NCI-H2029 treated with DMSO at 0.1 percent for 48 hours (cell line): ENCODE data around the gene GAMT.

Source experiments
- DNase-seq: peaks from one replicate; lab custom pipeline; 2025; lab: John Stamatoyannopoulos, UW

Gene GAMT

DNA sequence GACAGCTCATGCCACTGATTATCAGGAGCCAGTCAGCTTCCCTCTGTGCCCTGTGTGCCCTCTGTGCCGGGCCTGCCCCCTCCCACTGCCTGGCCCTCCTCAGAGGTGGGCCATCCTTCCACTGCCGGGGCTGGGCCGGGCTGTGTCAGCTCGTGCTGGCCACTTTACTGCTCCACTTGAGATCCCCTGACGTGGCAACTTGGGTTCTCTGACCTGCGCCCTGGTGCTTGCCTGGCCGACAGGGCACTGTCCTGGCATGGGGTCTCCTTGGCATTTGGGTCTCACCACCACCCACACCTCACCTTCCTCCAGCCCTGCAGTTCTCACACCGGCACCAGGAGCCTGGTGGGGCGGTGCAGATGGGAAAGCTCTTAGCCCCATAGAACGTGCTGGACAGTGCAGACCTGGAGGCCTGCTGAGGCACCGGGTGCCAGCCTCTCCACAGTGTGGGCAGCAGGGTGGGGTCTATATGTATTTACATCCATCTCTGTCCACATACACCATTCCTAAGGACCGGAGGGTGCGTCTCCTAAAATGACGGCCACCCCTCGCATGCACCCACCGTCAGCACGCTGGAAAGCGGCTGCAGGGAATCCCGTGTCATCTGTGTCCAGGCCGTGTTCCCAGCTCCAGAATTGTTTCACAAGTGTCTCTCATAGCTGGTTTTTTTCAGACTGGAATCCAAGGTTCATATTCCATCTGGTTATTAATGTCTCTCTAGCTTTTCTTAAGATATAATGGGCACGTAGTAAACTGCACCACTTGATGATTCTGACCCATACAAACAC, 17.8 kb upstream of the GAMT start:
- no peak for DNase-seq

DNA sequence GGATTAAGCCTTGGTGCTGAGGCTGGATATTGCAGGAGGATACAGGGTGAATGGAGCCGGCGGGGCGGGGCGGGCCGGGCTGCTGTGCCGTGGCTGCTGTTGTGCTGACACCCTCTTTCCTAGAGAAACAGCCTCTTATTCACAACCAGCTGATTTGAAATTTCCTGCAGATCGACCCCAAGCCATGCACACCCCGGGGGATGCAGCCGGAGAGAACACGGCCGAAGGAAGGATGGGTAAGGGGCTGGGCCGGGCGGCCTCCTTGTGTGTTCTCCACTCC, 17.1 kb upstream of the GAMT start:
- DNase-seq, result no peak

DNA sequence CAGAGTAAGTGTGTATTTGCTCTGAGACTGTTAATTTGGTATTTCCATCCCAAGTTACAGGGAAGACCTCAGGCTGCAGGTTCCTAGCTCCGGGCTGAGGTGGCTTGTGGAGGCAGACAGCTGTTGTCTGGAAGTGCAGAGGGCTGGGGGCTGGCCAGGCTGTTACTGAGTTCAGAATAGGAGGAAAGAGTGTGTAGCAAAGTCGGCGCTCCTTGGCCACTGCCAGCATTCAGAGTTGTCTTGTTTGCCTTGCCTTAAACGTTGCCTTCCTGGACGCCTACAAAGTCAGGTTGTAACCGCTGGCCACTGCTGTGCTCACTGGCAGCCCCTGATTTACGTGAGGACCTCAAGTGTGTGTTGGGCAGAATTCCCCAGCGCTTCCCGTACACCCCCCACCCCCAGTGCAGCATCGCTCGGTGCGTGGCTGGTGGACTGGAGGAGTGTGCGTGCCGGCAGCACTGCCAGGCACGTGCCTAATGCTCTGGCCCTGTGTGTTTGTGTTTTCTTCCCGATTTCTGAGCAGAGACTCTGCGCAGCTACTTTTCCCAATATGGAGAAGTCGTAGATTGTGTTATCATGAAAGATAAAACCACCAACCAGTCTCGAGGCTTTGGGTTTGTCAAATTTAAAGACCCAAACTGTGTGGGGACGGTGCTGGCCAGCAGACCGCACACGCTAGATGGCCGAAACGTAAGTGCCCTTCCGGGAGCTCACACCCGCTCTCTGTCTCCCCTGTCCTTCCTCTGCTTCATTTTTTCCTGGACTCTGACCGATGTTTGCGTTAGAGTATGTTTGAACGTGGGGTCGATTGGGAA, 16.5 kb upstream of the GAMT start:
- DNase-seq, result no peak

DNA sequence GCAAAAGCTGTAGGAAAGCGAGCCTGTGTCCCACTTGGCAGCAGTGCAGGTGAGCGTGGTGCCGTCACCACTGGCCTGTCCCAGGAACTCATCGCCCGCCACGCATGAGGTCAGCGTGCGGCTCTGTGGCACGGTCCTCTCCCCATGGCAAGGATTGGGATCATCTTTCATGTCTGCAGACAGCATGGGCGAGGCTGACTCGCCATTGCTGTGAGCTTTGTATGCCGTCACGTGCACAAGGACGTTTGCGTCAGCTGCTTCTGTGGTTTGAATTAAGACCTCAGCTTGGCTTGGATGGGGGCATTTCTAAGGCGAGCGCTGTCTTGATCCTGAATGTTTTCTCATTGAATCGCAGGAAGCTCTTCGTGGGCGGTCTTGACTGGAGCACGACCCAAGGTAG, 15.8 kb upstream of the GAMT start:
- DNase-seq, result no peak

DNA sequence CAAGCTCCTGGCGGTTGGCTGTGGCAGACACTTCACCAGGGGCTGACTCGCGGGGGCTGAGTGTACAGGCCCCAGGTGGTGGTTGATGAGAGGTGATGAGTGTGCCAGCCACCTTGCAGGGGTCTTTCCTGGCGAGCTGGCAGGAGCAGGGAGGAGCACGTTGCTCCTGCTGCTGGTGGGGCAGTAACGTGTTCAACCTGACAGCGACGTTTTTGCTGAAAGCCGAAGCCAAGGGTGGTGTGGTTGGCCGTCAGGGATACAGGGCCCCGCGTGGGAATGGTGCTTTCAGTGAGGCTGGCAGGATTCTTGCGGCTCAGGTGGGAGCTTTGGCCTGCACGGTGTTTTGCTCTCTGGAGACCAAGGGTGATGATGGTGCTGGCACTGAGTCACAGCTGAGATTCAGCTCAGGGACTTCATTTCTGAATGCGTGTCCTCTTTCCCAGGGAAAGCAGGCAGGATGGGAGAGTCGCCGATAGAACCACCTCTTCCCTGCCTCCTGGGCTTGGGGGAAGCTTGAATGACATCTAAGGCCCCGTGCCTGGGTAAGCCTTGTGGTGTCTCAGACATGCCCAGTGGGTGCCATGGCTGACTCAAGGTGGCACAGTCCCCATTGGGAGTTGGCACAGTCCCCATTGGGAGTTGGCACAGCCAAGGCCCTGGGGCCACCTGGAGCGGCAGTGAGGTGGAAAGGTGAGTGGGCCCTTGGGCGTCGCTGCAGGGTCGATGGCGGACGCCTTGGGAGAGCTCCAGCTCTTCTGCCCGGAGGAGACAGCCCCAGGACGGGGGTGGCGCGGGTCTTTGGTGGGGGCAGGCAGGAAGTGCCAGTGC, 14.9 kb upstream of the GAMT start:
- DNase-seq, result no peak

DNA sequence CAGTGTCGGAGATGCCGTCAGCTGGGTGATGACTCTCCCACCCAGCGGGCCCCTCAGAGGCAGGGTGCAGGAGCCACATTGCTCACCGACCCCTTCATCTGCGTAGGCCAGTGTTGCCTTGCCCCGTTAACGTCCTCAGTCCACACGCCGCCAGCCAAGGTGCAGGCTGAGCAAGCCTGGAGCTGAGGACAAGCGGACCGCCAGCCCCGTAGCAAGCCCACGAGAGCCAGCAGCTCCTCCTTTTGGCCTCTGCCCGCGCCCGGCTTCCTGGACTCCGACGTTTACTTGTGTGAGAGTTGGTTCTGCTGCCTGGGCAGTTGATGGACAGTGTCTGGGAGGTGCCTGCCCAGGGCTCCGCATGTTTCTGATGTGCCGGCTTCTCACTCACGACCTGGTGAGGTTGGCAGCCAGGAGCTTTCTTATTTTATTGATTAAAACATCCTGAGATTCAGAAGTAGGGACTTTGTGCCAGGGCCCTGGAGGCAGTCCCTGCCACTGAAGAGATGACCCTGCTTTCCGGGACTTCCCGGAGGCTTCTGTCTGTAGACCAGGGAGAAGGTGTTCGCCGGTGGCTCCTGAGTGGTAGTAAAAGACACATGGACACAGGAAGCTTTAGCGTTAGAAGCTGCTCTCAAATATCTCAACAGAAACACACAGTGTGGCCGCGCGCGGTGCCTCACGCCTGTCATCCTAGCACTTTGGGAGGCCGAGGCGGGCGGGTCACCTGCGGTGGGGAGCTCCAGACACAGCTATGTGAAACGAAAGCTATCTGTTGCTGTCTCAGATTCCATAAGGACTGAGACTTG, 11.9 kb upstream of the GAMT start:
- no peak for DNase-seq

DNA sequence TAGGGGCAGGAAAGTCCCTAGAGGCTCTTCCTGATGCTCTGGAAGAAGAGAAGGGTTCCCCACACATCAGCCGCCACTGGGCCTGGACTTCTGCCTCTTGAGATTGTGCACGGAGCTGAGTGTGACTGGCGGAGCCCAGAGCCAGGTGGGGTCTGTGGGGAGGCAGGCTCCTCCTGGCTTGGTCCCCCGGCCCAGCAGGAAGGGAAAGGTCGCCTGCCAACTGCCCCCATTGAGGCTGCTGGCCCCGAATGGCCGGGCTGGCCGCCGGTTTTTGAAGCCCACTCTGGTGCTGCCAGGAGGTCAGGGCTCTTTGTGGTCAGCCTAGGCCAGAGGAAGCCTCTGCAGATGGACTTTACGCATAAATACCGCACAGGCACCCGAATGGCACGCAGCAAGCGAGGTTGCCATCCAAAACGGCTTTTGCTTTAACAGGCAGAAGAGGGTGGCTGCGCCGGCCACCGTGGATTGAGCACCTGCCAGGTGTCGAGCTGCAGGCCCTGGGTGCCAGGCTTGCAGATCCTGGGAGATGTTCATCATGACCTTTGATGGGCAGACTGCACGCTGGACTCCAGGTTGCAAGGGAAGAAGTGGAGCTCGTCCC, 11.1 kb upstream of the GAMT start:
- DNase-seq, result no peak

DNA sequence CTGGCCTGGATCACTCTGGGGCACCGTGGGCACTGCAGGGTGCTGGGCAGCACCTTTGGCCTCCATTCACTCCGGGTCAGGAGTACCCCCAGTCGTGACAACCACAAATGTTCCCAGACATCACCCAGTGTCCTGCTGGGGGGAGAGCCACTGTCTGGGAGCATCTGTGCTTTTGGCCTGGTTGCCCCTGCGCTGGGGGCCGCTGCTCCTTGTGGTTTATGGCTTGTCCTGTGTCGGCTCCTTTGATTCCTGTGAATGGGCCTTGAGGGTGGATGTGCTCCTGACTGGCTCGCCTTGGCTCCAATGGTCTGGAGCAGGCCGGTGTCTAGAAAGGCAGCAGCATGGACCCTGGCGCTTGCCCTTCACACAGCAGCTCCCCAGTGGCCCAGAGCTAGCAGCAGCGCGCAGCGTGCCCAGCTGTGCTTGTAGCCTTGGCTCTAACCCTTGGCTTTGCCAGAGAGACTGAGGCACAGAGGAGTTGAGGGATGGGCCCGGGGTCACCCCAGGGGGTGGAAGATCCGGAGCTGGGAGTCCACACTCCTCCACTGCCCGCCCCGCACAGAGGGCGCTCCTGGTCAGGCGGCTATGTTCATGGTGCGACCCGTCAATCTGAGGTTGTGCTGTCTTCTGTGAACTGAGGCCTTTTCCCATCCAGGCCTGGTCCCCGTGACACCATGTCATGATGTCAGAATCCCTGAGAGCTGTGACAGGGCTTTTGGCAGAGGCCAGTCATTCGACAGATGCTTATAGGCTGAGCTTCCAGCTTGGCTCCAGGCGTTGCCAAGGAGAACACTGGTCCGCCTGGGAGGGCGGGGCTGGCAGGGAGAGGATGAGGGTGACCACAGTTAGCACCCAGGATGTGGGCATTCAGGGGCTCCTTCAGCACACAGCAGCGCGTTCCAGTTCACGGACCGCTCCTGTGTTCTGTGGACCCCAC, 10.2 kb upstream of the GAMT start:
- DNase-seq, result no peak

DNA sequence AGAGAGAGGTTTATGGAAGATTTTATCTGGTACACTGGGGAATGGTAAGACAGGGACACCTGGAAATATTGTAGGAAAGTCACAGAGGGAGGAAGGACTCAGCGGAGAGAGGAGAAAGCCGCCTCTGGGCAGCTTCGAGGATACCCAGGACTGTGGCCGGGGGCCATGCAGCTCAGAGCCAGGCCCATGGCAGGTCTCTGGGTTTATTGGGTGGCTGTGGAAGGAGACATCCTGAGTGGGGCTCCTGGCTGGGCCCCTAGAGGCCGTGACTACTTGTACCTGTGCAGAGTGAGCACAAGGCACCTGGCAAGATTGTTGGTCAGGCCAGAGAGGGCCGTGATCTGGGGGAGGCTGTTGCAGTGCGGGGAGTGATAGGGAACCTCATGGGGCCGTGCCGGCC, 9.4 kb upstream of the GAMT start:
- DNase-seq, result no peak

DNA sequence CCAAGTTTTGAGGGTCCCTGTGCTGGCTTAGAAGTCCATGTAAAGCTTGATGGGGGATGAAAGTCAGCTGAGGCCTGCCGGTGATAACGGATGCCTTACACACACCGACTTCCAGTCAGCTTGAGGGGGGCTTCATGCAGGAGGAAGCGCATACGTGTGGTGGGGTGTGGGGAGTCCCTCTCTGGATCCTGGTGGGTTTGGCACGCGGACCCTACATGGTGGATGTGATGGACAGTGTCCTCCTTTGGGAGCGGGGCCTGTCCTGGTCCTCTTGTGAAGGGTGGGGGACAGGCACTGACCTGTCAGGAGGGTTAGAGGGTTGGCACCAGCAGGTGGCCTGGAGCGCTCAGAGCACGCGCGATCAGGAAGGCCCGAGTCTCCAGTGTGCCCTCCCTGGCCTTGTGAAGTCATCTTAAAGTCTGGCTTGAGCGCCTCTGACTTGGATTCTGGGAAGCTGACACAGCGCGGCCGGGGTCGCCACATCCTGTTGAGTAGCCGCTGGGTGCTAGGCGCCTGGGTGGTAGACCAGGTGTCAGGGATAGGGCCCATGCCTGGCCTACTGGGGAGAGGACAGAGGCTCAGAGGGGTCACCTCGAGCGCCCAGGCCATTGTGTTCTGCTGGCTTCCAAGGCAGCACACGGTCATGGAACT, 8.9 kb upstream of the GAMT start:
- DNase-seq, result no peak

DNA sequence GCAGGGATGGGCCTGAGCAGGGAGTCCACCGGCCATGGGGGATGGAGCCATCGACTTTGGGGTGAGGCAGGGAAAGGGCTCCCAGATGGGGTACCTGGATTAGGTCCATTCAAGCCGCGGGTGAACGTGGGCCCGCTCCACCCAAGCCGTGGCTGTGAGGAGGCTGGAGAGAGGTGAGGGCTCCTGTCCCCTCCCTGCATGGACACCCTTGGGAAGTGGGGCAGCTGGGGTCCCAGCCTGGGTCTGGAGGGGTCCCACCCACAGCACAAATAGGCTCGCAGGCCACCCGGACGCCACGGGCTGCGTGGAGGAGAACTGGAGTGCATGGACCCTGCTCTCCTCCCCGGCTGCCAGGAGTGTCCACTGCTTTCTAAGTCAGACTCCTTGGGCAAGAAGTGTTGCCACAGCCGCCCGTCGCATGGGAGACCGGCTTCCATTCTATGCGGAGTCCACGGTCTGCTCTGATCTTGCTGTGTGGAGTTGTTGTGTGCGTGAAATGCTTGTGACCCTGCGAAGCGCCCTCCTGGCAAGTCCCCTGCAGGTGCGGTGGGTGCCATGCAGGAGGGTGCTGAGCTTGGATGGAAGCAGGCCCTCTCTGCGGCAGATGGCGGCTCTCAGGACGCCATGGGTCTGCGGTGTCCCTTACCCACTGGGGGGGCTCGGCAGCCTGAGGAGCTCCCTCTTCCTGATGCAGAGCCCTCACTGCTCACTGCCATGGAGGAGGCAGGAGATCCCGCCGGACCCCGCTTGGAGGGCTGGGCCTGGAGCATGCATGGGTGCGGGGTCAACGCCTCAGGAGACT, 8.1 kb upstream of the GAMT start:
- DNase-seq, result no peak

DNA sequence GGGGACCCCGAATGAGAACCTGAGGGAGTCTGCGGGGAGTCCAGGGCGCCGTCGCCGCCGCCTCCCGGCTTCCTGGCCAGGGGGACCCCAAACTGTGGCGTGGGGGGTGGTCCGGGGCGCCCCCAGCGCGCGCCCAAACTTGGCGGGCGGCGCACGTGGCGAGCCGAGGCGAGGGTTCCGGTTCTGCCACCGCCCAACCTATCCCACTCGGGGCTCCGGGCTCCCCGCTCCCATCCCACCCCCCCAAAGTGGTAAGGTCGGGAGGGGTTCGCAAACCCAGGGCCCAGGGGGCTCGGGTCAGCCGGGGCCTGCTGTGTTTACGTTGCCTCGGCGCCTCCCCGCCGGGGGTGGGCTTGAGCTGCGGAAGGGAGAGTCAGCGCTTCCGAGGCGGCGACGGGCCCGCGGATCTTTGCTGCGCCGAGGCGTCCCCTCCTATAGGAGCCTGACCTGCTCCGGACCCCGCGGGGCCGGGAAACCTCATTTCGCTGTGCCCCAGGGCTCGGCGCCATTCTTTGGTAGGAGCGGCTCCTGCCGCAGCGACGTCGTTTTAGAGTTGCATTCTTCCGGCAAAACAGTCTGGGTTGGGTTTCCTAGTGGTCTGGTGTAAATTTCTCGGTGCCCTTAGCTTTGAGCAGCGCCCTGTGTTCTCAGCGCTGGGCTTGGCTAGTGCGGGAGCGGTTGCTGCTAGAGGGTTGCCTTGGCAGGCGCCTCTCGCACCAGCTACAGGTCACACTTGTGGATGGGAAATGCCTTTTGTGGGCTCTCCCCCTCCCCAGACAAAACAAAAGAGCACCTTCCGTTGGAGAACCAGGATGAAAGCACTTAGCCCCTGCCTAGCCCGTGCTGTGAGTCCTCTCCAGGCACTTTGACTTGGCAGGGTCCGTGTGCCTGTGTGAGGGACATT, 7.2 kb upstream of the GAMT start:
- no peak for DNase-seq

DNA sequence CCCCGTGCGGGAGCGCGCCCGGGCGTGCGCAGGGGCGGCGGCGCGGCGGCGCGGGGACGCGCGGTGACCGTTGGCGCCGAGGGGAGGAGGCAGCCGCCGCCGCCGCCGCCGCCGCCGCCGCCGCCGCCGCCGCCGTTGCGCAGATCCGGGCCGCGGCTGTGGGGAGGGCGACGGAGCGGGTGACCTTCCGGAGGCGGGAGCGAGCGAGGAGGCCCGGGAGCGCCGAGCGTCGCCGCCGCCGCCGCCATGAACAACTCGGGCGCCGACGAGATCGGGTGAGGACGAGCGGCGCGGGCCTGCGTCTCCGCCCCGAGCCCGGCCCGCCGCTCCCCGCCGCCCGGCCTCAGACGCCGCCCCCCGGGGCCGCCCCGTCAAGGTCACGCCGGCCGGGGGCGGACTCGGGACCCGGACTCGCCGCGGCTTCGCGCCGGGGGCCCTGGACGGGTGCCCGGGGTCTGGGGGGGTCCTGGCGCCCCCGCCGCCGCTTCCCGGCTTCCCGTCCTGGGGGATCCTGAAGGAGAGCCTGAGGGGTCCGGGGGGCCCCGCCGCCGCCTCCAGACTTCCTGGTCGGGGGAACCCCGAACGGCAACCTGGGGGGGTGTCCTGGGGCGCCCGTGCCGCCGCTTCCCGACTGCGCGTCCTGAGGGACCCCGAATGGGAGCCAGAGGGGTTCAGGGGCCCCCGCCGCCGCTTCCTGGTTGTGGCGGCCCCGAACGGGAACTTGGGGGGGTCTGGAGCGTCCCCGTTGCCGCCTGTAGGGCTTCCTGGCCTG, 6.4 kb upstream of the GAMT start, which contains the start of gene DAZAP1:
Gene DAZAP1, plus strand, starts transcription at position 59 of the 772 bp plus-strand sequence. Its CDS starts 188 bp downstream, at position 247.
- no peak for DNase-seq

DNA sequence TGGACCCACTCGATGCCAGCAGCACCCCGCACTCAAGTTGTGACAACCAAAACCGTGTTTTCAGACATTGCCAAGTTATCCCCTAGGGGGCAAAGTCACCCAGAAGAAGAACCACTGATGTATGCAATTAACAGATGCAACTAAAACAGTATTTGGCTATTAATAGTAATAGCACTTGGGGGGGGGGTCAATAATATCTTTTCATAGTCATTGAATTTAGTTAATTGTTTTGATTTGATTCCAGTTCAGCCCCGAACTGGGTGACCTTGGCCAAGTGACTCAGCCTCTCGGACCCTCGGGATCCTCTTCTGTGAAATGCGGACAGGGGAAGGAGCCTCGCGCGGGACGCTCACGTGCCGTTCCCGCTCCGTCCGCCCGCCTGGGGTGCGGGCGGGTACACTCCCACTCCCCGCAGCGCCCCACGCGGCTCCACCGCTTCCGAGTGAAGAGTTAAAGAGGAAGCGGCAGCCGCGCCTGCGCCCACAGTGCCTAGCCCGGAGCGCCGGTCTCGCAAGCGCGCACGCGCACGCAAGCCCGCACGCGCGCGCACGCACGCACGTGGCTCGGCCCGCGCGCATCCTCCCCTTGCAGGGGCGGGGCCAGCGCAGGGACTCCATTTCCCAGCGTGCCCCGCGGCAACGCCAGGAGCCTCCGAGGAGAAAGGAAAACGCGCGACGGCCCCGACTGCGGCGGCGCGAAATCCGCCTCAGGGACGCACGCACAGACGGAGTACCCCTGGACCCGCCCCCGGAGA, 5.6 kb upstream of the GAMT start:
- peak; percentile 64 for DNase-seq

DNA sequence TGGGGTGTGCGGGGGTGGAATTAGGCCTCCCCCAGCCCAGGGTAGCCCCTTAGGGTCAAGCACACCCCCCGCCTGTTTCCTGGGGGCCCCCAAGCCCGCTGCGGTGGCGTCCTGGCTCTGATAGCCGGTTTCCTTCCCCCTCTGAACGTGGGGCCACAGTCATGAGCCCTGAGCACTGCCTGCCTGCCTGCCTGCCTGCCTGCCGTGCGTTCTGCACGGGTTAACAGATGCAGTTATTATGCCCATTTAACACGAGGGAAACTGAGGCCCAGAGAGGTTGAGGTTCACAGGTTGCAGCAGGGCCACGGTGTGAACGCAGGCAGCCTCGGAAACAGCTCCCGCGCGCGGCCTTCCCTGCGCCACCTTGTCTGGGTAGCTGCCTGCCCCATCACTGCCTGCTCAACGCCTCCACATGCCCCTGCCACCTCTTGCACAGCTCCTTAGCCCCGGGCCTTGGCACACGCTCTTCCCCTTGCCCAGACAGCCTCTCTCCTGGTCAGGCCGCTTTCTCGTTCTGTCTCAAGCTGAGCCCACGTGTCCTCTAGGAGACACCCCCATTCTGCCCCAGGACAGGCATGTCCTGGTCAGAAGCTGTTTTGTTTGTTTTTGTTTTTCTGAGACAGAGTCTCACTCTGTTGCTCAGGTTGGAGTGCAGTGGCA, 1.2 kb upstream of the GAMT start:
- DNase-seq, result no peak

DNA sequence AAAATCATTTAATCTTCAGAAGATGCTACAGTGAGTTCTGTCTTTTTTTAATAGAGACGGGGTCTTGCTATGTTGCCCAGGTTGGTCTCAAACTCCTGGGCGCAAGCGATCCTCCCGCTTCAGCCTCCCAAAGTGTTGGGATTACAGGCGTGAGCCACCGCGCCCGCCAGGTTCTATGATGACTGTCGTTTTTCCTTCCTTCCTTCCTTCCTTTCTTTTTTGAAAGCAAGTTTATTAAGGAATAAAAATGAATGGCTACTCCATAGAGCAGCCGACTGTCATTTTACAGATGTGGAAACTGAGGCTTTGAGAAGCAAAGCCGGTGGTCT, 511 bp upstream of the GAMT start:
- no peak for DNase-seq
